Endothelial cell (in vitro differentiated cells): ENCODE data around the gene B3GAT1. TPM values are rescaled to one million over a fixed set of nuclear protein-coding genes. Genes with fewer than 3 reads are reported as not detected.
"Not testable (repeated sequence)": the region's sequence is repeated elsewhere in the genome, so short reads cannot be mapped to it uniquely, and the experiment has no call there.

ENCODE experiments used
- DNase-seq: peaks from one replicate; pipeline ENCODE4 v3.0.0; 2021; ENCODE audit warnings: low spot score
- H3K27ac Mint-ChIP-seq: one replicate; pipeline ENCODE4 v1.8.0; 2021; ENCODE audit warnings: mixed read lengths, inconsistent platforms; ENCODE audit not compliant: unreplicated experiment
- H3K27me3 Mint-ChIP-seq: one replicate; pipeline ENCODE4 v1.8.0; 2021; ENCODE audit warnings: mild to moderate bottlenecking, moderate library complexity, mixed read lengths, inconsistent platforms; ENCODE audit not compliant: unreplicated experiment
- H3K36me3 Mint-ChIP-seq: one replicate; pipeline ENCODE4 v1.8.0; 2021; ENCODE audit warnings: mild to moderate bottlenecking, low read depth, mixed read lengths, inconsistent platforms; ENCODE audit not compliant: unreplicated experiment
- H3K4me1 Mint-ChIP-seq: one replicate; pipeline ENCODE4 v1.8.0; 2021; ENCODE audit warnings: mild to moderate bottlenecking, mixed read lengths, inconsistent platforms; ENCODE audit not compliant: unreplicated experiment
- H3K4me3 Mint-ChIP-seq: one replicate; pipeline ENCODE4 v1.8.0; 2021; ENCODE audit warnings: mild to moderate bottlenecking, mixed read lengths, inconsistent platforms; ENCODE audit not compliant: unreplicated experiment
- H3K9me3 Mint-ChIP-seq: one replicate; pipeline ENCODE4 v1.8.0; 2021; ENCODE audit warnings: mixed read lengths, inconsistent platforms; ENCODE audit not compliant: unreplicated experiment
- total RNA-seq: library from RNA; stranded (reverse); fragmentation: NEBNext Ultra II Directional; extraction: Animal tissue kit (Norgen Biotek cat#: 25700); gene quantifications from one replicate; pipeline ENCODE4 v1.2.1, GENCODE V29; 2021; ENCODE audit not compliant: unreplicated experiment
- TF ChIP-seq, protein P1 (sequence below): fragments of 200-600 bp; sonication (generic); IDR thresholded peaks from one replicate; pipeline ENCODE4 v1.5.0; 2021; ENCODE audit warnings: antibody characterized with exemption; ENCODE audit not compliant: unreplicated experiment

The B3GAT1 gene
- total RNA-seq, 1 donor from 2014 or later = 18.2 TPM

DNA sequence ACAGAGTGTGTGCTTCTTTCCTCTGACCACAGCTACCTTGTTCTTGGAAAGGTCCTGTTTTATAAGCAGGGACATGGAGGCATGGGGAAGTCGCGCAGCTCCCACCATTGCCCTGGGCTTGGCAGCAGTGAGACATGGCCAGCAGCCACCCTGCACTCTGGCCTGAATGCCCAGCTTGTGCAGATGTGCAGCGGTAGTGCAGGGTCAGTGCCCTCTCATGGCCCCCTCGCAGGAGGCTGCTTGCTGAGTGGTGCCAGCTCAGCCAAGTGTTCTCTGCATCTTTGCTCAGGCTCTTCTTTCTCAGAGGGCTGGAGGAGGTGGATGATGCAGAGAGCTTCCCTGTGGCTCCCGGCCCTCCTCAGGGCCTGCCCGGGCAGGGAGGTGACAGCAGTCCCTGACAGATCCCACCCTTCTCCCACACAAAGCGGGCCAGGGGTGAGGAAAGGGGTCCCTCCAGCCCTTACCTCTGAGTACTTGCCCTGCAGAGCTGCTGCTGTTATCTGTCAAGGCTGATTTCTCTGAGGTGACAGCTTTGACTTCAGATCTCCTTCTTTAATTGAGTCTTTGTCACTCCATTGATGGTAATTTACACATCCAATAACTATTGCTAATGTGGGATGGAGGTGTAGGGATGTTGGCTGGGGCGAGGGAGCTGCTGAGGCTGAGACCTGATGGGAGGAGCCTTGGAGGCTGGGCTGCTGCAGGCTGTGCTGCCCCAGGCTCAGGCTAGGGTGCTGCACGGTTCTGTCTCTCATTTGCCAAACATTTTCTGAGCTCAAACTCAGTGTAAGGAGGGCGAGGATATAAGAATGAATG is 47.4 kb upstream of the B3GAT1 start:
- Mint-ChIP-seq H3K36me3 (no peaks in the 10 kb centered on the region), H3K27me3 (no peaks in the 10 kb centered on the region), H3K4me1 (no peaks in the 10 kb centered on the region), H3K27ac (no peak overlapping the region), H3K4me3 (no peak overlapping the region), H3K9me3 (no peaks in the 10 kb centered on the region)
- TF ChIP-seq, protein P1, sequence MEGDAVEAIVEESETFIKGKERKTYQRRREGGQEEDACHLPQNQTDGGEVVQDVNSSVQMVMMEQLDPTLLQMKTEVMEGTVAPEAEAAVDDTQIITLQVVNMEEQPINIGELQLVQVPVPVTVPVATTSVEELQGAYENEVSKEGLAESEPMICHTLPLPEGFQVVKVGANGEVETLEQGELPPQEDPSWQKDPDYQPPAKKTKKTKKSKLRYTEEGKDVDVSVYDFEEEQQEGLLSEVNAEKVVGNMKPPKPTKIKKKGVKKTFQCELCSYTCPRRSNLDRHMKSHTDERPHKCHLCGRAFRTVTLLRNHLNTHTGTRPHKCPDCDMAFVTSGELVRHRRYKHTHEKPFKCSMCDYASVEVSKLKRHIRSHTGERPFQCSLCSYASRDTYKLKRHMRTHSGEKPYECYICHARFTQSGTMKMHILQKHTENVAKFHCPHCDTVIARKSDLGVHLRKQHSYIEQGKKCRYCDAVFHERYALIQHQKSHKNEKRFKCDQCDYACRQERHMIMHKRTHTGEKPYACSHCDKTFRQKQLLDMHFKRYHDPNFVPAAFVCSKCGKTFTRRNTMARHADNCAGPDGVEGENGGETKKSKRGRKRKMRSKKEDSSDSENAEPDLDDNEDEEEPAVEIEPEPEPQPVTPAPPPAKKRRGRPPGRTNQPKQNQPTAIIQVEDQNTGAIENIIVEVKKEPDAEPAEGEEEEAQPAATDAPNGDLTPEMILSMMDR = no peak
- no peak for DNase-seq

- not testable (repeated sequence) for H3K36me3 Mint-ChIP-seq, H3K27me3 Mint-ChIP-seq, DNase-seq, H3K4me3 Mint-ChIP-seq, H3K27ac Mint-ChIP-seq, H3K9me3 Mint-ChIP-seq, H3K4me1 Mint-ChIP-seq
Observed at GRCh38 chr11:134457411-134458007, 45.5 kb upstream of the B3GAT1 start.

DNA sequence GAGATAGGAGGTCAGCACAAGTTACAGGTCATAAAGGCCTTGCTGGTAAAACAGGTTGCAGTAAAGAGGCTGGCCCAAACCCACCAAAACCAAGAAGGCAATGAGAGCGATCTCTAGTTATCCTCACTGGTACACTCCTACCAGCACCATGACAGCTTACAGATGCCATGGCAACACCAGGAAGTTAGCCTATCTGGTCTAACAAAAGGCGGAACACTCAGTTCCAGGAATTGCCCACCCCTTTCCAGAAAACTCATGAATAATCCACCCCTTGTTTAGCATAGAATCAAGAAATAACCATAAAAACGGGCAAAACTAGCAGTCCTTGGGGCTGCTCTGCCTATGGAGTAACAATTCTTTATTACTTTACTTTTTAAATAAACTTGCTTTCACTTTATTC is 43.5 kb upstream of the B3GAT1 start:
- Mint-ChIP-seq H3K27me3 (peaks cover 6% of the 10 kb centered on the region), H3K9me3 (no peaks in the 10 kb centered on the region), H3K4me1 (no peaks in the 10 kb centered on the region), H3K4me3 (no peak overlapping the region), H3K27ac (no peak overlapping the region), H3K36me3 (no peaks in the 10 kb centered on the region)
- TF ChIP-seq, protein P1 = no peak
- no peak for DNase-seq

GRCh38 chr11:134454146-134454690 is 42.2 kb upstream of the B3GAT1 start:
- TF ChIP-seq, protein P1 = no peak
- DNase-seq = no peak
- no peaks in the 10 kb centered on the region for H3K36me3 Mint-ChIP-seq

DNA sequence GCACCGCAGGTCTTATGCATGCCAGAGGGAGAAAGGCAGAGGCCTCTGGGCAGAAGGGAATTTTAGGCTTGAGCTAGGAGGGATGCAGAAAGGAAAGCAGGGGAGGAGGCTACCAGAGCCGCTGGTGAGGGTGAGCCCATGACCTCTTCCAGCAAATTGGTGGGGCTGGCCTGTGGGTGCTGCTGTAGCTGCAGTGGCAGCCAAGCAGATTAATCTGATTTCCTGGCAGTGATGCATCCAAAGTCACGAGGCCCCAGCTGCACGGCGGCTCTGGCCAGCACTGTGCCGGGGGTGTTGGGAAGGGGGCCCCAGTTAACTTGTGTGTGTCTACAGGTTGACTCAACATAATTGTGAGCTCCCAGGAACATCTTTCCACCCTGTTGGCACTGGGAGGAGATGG is 41.4 kb upstream of the B3GAT1 start:
- H3K4me3 Mint-ChIP-seq = no peak overlapping the region

More at GRCh38 chr11:134454146-134454690, 42.2 kb upstream of the B3GAT1 start:
- Mint-ChIP-seq H3K27ac (no peak overlapping the region), H3K4me1 (no peaks in the 10 kb centered on the region), H3K4me3 (no peak overlapping the region), H3K27me3 (peaks cover 6% of the 10 kb centered on the region), H3K9me3 (no peaks in the 10 kb centered on the region)

More for the DNA sequence above, 41.4 kb upstream of the B3GAT1 start:
- Mint-ChIP-seq H3K9me3 (no peaks in the 10 kb centered on the region), H3K36me3 (no peaks in the 10 kb centered on the region), H3K27ac (no peak overlapping the region), H3K4me1 (no peaks in the 10 kb centered on the region), H3K27me3 (peaks cover 6% of the 10 kb centered on the region)
- DNase-seq = no peak
- TF ChIP-seq, protein P1 = no peak
